Endothelial cell of umbilical vein (primary cell): ENCODE results near the gene RBM4B. TPM values are rescaled to one million over a fixed set of nuclear protein-coding genes. Genes with fewer than 3 reads are reported as not detected.

Experiments
- Bru-seq: library from RNA; stranded (reverse); fragments of 400-500 nt; gene quantifications from one replicate; lab custom pipeline; 2021; lab: Mats Ljungman, UMichigan
- BruChase-seq, 2 experiments: library from RNA; stranded (reverse); fragments of 400-500 nt; gene quantifications; one replicate each; lab custom pipeline; 2021; lab: Mats Ljungman, UMichigan
- BruUV-seq: library from RNA; stranded (reverse); fragments of 400-500 nt; replicated peaks from 2 replicates; lab custom pipeline; 2021; lab: Mats Ljungman, UMichigan
- CTCF ChIA-PET: fragments of 300-600, 350-600 bp; sonication (Branson Sonifier 250); formaldehyde crosslinking; loops from one replicate; lab custom pipeline; 2021; ENCODE audit warnings: antibody characterized with exemption, inconsistent platforms; lab: Charles Lee
- POLR2A ChIA-PET: fragments of 300-600, 350-600 bp; sonication (Branson Sonifier 250); formaldehyde crosslinking; loops from one replicate; lab custom pipeline; 2021; ENCODE audit warnings: antibody characterized with exemption, inconsistent platforms; lab: Charles Lee
- DNase-seq: peaks from one replicate; pipeline ENCODE4 v3.0.0-alpha.2; 2011; ENCODE audit warnings: low read depth, low spot score
- FAIRE-seq: peaks from 2 replicates; lab custom pipeline; 2011; peaks lifted over from hg19 to GRCh38; lab: Jason Lieb, UNC
- H2AFZ ChIP-seq: 2 replicates; pipeline ENCODE4 v1.6.0; 2012; ENCODE audit warnings: low read depth, low read length, control low read depth, inconsistent platforms
- H3K27ac ChIP-seq: 2 replicates; pipeline ENCODE4 v1.5.1; 2011; ENCODE audit warnings: low read depth, mild to moderate bottlenecking, control low read depth, low read length, moderate library complexity; ENCODE audit not compliant: insufficient read depth
- H3K27me3 ChIP-seq, 2 experiments: 2 replicates each; pipeline versions ENCODE4 v1.6.0 to v1.6.1; 2011; ENCODE audit warnings: low read length in 2 of 2, mixed read lengths in 1 of 2; ENCODE audit not compliant: control insufficient read depth in 2 of 2, insufficient read depth in 2 of 2
- H3K36me3 ChIP-seq, 2 experiments: 2 replicates in 1 of 2; 3 replicates in 1 of 2; pipeline ENCODE4 v1.5.1; 2011; ENCODE audit warnings: low read length in 2 of 2, mild to moderate bottlenecking in 1 of 2, moderate library complexity in 1 of 2; ENCODE audit not compliant: control insufficient read depth in 2 of 2, insufficient read depth in 2 of 2; ENCODE audit errors: extremely low read depth in 1 of 2
- H3K4me1 ChIP-seq: 3 replicates; pipeline ENCODE4 v1.5.1; 2011; ENCODE audit warnings: mild to moderate bottlenecking, low read length; ENCODE audit not compliant: control insufficient read depth, insufficient read depth; ENCODE audit errors: extremely low read depth
- H3K4me2 ChIP-seq: 2 replicates; pipeline ENCODE4 v1.6.1; 2011; ENCODE audit warnings: low read length, control low read depth, mixed read lengths; ENCODE audit not compliant: insufficient read depth
- H3K4me3 ChIP-seq, 3 experiments: fragments of 200-600 bp in 1 of 3; sonication (generic), shearing (Covaris generic) in 1 of 3; replicated peaks in 1 of 3; 2 replicates each; pipeline ENCODE4 v1.5.1; 2011 to 2016; ENCODE audit warnings: control low read depth in 3 of 3, low read length in 3 of 3, mild to moderate bottlenecking in 2 of 3, inconsistent platforms in 1 of 3, low read depth in 1 of 3, moderate library complexity in 1 of 3; ENCODE audit not compliant: insufficient read depth in 1 of 3
- H3K79me2 ChIP-seq: 2 replicates; pipeline ENCODE4 v1.6.0; 2012; ENCODE audit warnings: low read length, inconsistent platforms; ENCODE audit not compliant: control insufficient read depth, insufficient read depth
- H3K9ac ChIP-seq: replicated peaks from 2 replicates; pipeline ENCODE3; 2011; ENCODE audit warnings: low read length, control low read depth; ENCODE audit not compliant: insufficient read depth; ENCODE audit errors: extremely low read depth
- H3K9me1 ChIP-seq: replicated peaks from 3 replicates; pipeline ENCODE4 v1.6.0; 2011; ENCODE audit warnings: mild to moderate bottlenecking, low read length; ENCODE audit not compliant: control insufficient read depth, insufficient read depth; ENCODE audit errors: extremely low read depth
- H3K9me3 ChIP-seq: replicated peaks from 2 replicates; pipeline ENCODE4 v1.5.1; 2012; ENCODE audit warnings: low read length, inconsistent platforms; ENCODE audit not compliant: control insufficient read depth, insufficient read depth
- H4K20me1 ChIP-seq: replicated peaks from 2 replicates; pipeline ENCODE3; 2011; ENCODE audit warnings: mild to moderate bottlenecking, low read length; ENCODE audit not compliant: control insufficient read depth, insufficient read depth; ENCODE audit errors: extremely low read depth
- CTCF ChIP-seq, 2 donors: IDR thresholded peaks; 1 replicate in 1 of 2; 2 replicates in 1 of 2; pipeline ENCODE4 v1.5.1; 2011; ENCODE audit warnings: low read length in 2 of 2, mild to moderate bottlenecking in 2 of 2, moderate library complexity in 2 of 2, control low read depth in 1 of 2, inconsistent platforms in 1 of 2, low read depth in 1 of 2; ENCODE audit not compliant: insufficient read depth in 1 of 2; ENCODE audit errors: extremely low read depth in 1 of 2
- EZH2 ChIP-seq: IDR thresholded peaks from 2 replicates; pipeline ENCODE4 v1.6.1; 2012; ENCODE audit warnings: borderline replicate concordance, low read depth, mild to moderate bottlenecking, moderate library complexity, low read length, inconsistent platforms; ENCODE audit not compliant: severe bottlenecking
- FOS ChIP-seq: IDR thresholded peaks from 2 replicates; pipeline ENCODE4 v1.6.1; 2011; ENCODE audit warnings: mild to moderate bottlenecking, low read length, moderate library complexity, borderline replicate concordance; ENCODE audit not compliant: insufficient read depth
- GATA2 ChIP-seq: IDR thresholded peaks from 2 replicates; pipeline ENCODE4 v1.7.0; 2011; ENCODE audit warnings: low read depth, mild to moderate bottlenecking, moderate library complexity, mixed read lengths, low read length; ENCODE audit not compliant: insufficient read length, insufficient read depth
- JUN ChIP-seq: IDR thresholded peaks from 2 replicates; pipeline ENCODE4 v1.6.1; 2011; ENCODE audit warnings: borderline replicate concordance, low read depth; ENCODE audit not compliant: insufficient read length, insufficient read depth
- MAX ChIP-seq: IDR thresholded peaks from 2 replicates; pipeline ENCODE4 v1.6.1; 2011; ENCODE audit not compliant: insufficient read depth, insufficient read length
- MYC ChIP-seq: IDR thresholded peaks from one replicate; pipeline ENCODE4 v1.6.1; 2011; ENCODE audit warnings: mild to moderate bottlenecking, low read depth, low read length
- POLR2A ChIP-seq: IDR thresholded peaks from 2 replicates; pipeline ENCODE4 v1.6.1; 2012; ENCODE audit warnings: low read depth, mild to moderate bottlenecking, control low read depth, low read length
- POLR2AphosphoS5 ChIP-seq: IDR thresholded peaks from 2 replicates; pipeline ENCODE4 v1.6.1; 2012; ENCODE audit warnings: low read depth, mild to moderate bottlenecking, control low read depth, low read length, moderate library complexity; ENCODE audit not compliant: insufficient read depth
- dilution Hi-C: fragments of 300-500 bp; cut with MboI; formaldehyde crosslinking; loops from one replicate; pipeline ENCODE4 v1.15.0; 2019; ENCODE audit warnings: low sequenced_read_pairs; ENCODE audit not compliant: extremely low pct_ligation_motif_present
- intact Hi-C: fragments of 100-400 bp; cut with micrococcal nuclease; formaldehyde crosslinking; loops from one replicate; pipeline ENCODE4 v1.10.0; 2022
- long read RNA-seq: library from polyadenylated mRNA; stranded (forward); transcript quantifications from one replicate; pipeline ENCODE4 v2.0.0, GENCODE V29; 2021
- polyA minus RNA-seq, 3 experiments: library from RNA; depleted of rRNA, polyadenylated mRNA; stranded (reverse); fragments of >200 nt; gene quantifications; 1 replicate in 1 of 3; 2 replicates in 2 of 3; pipeline ENCODE4 v1.2.3, GENCODE V29; 2011
- polyA plus RNA-seq, 4 experiments: library from polyadenylated mRNA; depleted of rRNA in 3 of 4; stranded (reverse) in 3 of 4; unstranded in 1 of 4; fragments of >200 nt; gene quantifications; 2 replicates each; pipeline versions ENCODE4 v1.2.1 to v1.2.3, GENCODE V29; 2011 to 2012; ENCODE audit warnings: missing spikeins in 1 of 4
- total RNA-seq: library from RNA; stranded (reverse); gene quantifications from 2 replicates; pipeline ENCODE4 v1.2.3, GENCODE V29; 2021

Gene RBM4B
- 19.4 and 22.2 TPM in 2 replicates for total RNA-seq
- polyA plus RNA-seq, result 25.4 and 31.2 TPM in 2 replicates
- 21.2 and 27.1 TPM in 2 replicates for polyA plus RNA-seq (2011; cell fraction: cytosol; rRNA removed)
- polyA plus RNA-seq (2011; cell fraction: nucleus; rRNA removed), result 39.2 and 49.7 TPM in 2 replicates
- polyA plus RNA-seq (2012), result 24.3 and 26.2 TPM in 2 replicates
- 31.3 and 33.6 TPM in 2 replicates for polyA minus RNA-seq
- 10.1 TPM for polyA minus RNA-seq (2011; cell fraction: cytosol; rRNA and poly(A)+ RNA removed)
- polyA minus RNA-seq (2011; cell fraction: nucleus; rRNA and poly(A)+ RNA removed), result 20.9 and 22.6 TPM in 2 replicates
- percentile 72 among the genes with signal in this experiment for Bru-seq, nascent RNA
- BruChase-seq, experiment 1, labeled RNA remaining after a 6-hour chase, result percentile 65 among the genes with signal in this experiment
- BruChase-seq, experiment 2, labeled RNA remaining after a 2-hour chase, result percentile 68 among the genes with signal in this experiment
- long read RNA-seq, transcript RBM4B-206 (2 exons, 1,646 nt), result minor isoform, 20 of 82 reads
- long read RNA-seq, transcript RBM4B-201 (4 exons, 1,840 nt), result major isoform, 30 of 82 reads
- long read RNA-seq, partial matches to known transcripts, result 3 of 82 reads
- long read RNA-seq, other reads (novel, unspliced or antisense), result 25 of 82 reads

- peak within 1 kb of the TSS; percentile 84 for H2AFZ ChIP-seq
- H3K4me2 ChIP-seq, result peak within 1 kb of the TSS; percentile 95
- H3K27me3 ChIP-seq, result no peaks in the 10 kb centered on the region
- peaks cover 2 to 3% of the 10 kb centered on the region in 2 experiments for H3K36me3 ChIP-seq
- no peaks in the 10 kb centered on the region for H3K9me3 ChIP-seq
- POLR2A ChIA-PET, result interaction anchor here (0.6 to 2.4 kb wide), 12 partner anchors 29 to 239 kb away, joined by 3 to 27 read pairs (median 5); partner anchors contain the start of genes ACTN3, DPP3, MRPL11 and RBM14
- H3K9me1 ChIP-seq, result no peaks in the 10 kb centered on the region
- H4K20me1 ChIP-seq, result no peaks in the 10 kb centered on the region
- H3K79me2 ChIP-seq, result peaks cover 21% of the 10 kb centered on the region
- intact Hi-C loops, result loop anchor here (1.0 to 5.0 kb wide), 8 partner anchors 39 to 269 kb away; partner anchors contain the start of genes CCDC87, CCS, DPP3 and RBM14
- peak within 1 kb of the TSS; percentile 65 to 86 (median 76) for H3K4me3 ChIP-seq
- BruUV-seq, result no TSS peak
- FAIRE-seq (no peak), DNase-seq (peak; percentile 97)
- dilution Hi-C loops, result no loop called here
- H3K27ac ChIP-seq, result peak within 1 kb of the TSS; percentile 87
- CTCF ChIA-PET, result interaction anchor here (0.6 to 3.6 kb wide), 44 partner anchors 8 to 298 kb away, joined by 3 to 143 read pairs (median 6); partner anchors contain the start of genes ACTN3, BBS1, CCDC87 and CCS
- peaks cover 17% of the 10 kb centered on the region for H3K4me1 ChIP-seq
- TF ChIP-seq FOS, result no peak
- TF ChIP-seq MYC, result no peak
- TF ChIP-seq MAX, result peak; percentile 65
- TF ChIP-seq POLR2AphosphoS5, result peak; percentile 87
- no peak for TF ChIP-seq CTCF (IDR thresholded peaks at IDR 0.05; ENCODE audit: extremely low read depth in 1 of 2, insufficient read depth in 1 of 2, low read depth in 1 of 2, low read length in 2 of 2)
- no peak for TF ChIP-seq EZH2
- TF ChIP-seq POLR2A, result peak; percentile 79
- TF ChIP-seq GATA2, result no peak
- TF ChIP-seq JUN, result no peak
- peak within 1 kb of the TSS; percentile 92 for H3K9ac ChIP-seq
Measured at GRCh38 chr11:66677599-66678375, at the start of gene RBM4B. Gene RBM4B (minus strand): TSS chr11:66677887. CDS start chr11:66677079, 808 bp downstream.
